Measurements from ENCODE around the gene COX14.
A peak's percentile ranks its signal among the peaks of the same experiment; 100 is the strongest.
"Not testable (repeated sequence)": the region's sequence is repeated elsewhere in the genome, so short reads cannot be mapped to it uniquely, and the experiment has no call there.

The COX14 gene
- total RNA-seq = 6.8 to 26.0 (median 18.6) reads per million in 17 experiments

DNA sequence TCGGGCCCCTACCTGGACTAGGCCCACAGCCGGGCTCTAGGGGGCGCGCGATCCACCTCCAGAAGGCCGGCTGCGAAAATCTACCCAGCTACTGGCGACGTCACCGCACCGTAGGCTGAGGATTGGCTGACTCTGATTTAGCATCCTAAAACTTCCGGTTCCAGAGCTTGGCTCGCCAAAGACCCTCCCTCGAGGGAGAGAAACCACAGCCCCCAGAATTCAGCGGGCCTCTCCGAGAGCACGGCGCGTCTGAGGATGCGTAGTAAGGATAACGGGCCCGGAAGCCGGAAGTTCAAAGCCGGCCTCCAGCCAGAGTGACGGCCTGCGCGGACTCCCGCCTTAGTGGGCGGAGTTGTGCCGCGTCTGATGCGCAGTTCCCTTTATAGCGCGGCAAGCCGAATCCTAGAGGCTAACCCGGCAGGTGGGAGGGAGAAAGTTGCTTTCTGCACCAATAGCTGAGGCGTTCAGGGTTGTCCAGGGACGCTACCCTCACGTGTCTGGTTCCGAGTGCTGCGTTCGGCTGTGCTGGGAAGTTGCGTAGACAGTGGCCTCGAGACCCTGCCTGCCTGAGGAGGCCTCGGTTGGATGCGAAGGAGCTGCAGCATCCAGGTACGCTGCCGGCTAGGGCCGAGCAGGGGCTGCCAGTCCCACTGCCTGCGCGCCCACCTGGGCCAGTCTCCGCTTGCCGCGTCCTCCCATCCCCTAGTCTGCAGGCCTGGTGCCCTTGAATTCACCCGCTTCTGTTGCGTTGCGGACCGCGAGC is at the start of gene COX14:
TSS of gene COX14 (plus strand) at position 544 of the 763 bp plus-strand sequence. CDS start 7,808 bp downstream, outside the sequence.
- peak; percentile 99 to 100 (median 100) for DNase-seq

DNA sequence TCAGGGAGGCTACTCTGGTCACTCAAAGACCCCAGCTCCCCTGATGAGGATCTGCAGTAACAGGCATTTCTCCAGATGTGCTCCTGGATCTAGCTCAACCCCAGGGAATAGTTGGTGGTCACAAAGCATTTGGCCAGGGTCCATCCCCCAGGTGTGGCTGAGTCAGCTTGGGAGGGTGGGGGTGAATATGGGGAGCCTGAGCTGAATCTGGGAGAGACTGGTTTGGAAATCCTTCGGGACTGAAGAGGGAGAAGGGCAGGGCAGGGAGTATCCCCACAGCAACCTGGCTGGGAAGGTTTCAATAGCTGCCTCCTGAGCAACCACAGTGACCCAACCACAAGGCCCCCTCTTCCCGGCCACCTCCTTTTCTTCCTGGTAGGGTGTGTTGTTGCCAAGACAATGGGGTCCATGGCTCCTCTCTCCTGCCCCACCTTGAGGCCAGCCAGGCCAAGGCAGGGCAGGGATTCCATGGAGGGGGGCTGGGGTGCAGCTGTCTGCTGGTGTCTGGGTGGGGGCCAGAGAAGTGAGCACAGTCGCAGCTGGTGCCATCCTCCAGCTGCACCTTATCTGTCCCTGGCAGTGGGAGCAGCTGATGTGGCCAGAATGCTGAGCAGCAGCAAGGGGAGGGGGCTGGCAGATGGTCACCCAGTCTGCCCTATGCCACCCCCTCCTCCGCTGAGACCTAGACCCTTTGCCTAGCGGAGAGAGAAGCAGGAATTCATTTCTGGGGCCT is 49.1 kb upstream of the COX14 start:
- DNase-seq = no peak

DNA sequence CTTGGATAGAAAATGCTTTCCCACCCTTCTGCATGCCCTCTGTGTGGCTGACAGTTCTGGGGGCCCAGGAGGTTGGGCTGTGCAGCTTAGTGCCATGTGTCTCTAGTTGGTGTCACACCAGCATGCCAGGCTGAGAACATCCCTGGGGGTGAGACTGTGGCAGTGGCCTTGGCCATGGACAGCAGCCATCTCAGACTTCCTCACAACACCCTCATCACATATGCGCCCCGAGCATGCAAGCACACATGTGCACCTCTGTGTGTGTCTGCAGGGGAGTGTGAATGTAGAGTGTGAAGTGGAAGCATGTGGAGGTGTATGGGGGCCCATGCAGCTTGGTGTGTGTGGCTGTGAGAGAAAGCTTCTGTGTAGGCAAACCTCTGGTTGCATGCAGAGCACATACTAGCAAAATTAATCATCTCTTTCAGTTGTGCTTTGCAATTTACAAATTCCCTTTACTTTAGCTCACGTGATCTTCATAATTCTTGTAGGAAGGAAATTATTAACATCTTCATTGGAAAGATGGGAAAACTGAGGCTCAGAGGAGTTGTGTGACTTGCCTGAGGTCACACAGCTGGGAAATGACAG is 46.2 kb upstream of the COX14 start:
- no peak for DNase-seq

DNA sequence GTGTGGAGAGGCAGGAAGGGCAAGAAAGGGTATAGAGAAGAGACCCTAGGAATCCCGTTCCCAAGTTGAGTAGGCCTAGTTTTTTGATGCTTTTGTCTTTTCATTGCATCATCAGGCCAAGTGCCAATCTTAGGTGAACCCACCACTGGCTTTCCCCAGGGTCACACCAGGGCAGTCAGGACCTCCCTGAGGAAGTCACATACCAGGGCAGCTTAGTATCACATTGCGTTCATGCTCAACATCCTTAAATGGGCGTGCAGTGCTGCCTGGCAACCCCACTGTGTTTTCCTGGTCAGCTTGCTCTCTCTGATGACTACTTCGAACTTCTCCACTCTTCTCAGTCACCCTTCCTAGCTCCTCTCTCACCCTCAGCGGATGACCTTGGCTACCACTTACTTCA is 45.6 kb upstream of the COX14 start:
- peak; percentile 74 to 89 (median 82) for DNase-seq

DNA sequence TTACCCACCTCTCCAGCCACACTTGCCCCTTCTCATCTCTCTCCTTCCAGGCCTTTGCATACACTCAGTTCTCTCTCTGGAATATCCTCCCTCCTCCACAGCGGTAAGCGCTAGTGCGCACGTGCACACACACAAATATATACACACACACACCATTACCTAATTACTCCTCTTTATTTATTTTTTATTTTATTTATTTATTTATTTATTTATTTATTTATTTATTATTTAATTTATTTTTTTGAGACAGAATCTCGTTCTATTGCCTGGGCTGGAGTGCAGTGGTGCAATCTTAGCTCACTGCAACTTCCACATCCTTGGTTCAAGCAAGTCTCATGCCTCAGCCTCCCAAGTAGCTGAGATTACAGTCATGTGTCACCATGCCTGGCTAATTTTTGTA is 43.0 kb upstream of the COX14 start:
- no peak for DNase-seq

DNA sequence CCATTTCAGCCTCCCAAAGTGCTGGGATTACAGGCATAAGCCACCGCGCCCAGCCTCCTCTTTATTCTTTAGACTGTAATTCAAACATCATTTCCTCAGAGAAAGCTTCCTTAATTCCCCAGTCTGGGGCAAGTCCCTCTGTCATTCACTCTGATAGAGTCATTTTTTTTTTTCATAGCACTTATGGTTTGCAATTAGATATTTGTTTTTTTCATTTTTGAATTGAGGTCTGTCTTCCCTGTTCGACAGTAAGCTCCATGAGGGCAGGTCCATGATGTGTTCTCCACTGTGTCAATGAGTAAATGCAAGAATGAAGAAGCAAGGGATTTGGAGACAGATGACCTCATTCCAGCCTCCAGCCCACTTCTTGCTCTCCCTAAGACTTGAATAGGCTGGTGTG is 42.5 kb upstream of the COX14 start:
- peak in 3 of 4 experiments; percentile 21 to 48 (median 43) for DNase-seq

DNA sequence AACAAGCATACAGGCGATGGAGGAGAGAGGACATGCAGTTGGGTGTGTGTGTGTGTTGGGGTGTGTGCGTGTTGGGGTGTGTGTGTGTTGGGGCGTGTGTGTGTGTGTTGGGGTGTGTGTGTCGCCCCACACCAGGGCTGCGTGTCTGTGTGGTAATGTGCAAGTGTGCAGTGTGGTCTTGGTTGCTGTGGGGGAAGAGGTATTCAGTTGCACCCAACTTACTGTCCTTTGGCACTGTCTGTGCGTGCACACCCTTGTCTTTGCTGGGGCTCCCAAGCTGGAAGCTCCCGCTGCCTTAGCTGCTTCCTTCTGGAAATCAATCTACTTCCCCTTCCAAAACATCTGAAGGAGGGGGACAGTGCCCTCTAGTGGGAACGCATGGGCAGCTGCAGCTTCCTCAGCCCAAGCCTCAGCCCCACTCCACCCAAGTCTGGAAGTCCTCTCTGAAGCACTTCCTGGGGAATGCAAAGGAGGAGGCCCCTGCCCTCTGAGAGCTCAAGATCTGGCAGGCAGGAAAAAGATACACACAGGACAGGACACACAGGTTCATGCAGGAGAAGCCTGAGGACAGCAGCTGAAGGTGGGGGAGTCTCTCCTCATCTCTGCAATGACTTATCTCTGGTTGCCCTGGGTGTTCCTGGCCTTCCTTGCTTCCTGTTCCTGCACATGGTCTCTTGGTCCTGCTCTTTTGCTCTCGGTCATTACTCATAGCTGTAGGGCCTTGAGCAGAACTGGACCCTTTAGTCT is 41.5 kb upstream of the COX14 start:
- peak; percentile 87 to 93 (median 90) for DNase-seq

DNA sequence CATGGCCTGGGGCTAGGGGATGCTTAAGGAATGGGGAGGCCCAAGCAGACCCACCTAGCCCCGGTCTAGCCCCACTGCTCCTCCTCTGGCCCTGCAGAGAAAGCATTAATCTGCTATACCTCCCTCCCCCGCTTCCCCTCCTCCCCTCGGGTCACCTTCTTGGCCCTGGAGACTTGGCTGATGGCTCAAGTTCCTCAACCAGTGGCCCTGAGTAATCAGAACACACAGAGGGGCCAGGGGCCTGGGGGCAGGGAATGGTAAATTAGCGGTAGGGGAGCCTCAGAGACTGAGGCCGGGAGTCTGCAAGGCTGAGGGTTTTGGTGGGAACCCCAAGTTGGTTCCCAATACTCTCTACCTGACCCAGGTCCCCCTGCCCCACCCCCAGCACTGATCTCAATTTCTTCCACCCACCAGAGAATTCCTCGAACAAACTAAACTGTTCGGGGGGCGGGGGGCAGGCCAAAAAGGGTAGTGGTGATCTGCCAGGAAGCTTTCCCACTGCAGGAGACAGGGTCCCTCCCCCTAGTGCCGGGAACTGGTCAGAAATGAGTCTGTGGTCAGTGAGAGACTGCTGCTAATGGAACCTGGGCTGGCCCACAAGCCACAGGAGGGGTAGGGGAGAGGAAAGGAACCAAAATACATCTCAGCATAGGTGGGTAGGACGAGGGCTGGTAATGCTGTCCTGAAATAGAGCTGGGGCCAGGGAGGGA is 39.7 kb upstream of the COX14 start:
- no peak for DNase-seq

DNA sequence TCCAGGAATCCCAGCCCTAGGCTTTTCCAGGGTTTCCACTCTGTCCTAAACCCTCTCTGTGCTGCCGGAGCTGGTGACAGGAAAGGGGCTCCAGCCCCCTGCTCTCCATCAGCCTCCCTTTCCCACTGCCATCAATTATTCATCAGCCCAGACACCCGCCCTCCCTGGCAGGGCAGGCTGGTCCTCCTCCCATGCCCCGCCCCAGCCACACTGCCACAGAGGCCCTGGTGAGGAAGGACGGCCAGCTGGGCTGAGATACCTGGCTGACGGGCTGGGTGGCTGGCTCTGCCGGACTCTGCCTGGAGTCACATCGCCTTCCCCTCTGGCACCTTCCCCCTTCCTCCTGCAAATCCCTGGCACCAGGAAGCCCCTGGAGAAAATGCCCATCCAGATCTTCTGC is 38.8 kb upstream of the COX14 start:
- DNase-seq = no peak

DNA sequence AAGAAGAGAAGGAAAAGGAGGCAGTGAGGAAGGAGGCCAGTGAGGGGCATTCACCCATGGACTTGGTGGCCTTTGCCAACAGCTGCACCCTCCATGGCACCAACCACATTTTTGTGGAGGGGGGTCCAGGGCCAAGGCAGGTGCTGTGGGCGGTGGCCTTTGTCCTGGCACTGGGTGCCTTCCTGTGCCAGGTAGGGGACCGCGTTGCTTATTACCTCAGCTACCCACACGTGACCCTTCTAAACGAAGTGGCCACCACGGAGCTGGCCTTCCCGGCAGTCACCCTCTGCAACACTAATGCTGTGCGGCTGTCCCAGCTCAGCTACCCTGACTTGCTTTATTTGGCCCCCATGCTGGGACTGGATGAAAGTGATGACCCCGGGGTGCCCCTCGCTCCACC is 38.3 kb upstream of the COX14 start:
- DNase-seq = no peak

DNA sequence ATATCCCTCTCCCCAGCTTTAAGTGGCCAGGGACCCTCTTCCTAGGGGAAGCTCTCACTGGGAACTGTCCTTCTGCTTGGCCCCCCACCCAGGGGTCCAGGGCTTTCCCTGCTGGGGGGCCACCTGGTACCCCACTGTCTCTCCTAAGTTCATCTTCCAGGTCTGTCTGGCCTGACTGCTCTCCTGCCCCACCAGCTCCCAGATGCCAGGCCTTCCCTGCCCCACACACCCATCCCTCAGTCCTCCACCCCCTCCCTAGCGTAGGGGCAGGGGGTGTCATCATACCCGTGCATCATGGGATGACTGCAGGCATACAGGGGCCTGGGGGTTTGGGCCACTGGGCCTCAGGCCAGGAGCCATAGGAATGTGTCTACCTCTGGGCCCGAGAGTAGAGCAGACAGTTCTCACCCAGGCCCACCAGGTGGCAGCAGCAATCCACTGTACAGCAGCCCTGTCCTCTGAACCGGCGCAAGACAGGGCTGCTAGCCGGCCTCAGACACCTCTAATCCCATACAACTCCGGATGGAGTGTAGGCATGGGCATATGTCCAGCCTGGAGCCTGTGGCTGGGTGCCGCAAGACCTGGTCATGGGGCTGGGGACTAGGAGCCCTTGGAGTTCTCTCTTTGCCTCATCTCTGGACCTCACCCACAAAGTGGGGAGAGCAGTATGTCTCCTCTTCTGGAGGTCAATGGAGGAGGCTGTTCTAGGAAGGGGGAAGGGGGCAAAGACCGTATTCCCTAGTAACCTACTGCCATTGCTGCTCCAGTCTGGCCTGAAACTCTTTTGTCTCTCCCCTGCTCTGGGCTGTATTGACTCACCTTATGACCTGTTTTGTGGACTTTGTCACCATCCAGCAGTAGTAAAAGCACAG is 36.9 kb upstream of the COX14 start:
- DNase-seq = peak; percentile 85 to 91 (median 89)

DNA sequence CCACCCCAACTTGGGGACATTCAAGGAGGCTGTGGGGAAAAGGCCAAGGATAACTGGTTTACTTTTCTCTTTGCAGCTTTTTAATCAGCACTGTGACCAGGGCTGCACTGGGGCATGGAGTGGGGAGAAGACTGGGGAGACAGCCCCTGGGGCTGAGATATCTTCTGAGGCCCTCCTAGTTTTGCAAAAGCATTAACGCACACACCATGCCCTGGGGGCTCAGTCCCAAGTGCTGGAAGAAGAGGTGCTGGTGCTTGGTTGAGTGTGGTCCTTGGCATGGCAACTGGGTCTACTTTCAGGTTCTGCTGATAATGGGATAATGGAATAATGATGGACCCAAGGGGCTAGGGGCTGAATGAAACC is 36.2 kb upstream of the COX14 start:
- no peak for DNase-seq

DNA sequence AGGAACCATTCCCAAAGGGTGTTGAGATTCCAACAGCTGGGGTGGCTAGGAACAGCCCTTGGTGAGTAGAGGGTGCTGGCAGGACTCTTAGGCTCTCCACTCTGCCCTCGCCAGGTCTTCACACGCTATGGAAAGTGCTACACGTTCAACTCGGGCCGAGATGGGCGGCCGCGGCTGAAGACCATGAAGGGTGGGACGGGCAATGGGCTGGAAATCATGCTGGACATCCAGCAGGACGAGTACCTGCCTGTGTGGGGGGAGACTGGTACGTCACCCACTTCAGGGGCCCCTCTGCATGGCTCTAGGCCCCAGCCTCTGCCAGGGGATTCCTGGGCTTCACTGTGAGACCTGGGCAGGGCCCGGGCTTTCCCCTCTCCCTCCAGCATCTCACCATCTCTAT is 34.9 kb upstream of the COX14 start:
- DNase-seq = no peak

DNA sequence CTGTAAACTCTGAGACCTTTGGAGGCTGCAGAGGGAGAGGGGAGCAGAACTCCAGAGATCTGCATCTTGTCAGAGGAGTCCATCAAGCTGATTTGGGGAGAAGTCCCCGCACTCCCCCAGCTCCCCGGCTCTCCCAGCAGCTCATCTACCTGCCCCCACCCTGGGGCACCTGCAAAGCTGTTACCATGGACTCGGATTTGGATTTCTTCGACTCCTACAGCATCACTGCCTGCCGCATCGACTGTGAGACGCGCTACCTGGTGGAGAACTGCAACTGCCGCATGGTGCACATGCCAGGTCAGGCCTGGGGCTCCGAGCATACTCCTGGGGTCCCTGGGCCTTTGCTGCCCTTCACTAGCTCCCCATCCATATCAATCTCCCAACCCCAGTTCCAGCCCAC is 33.8 kb upstream of the COX14 start:
- DNase-seq = no peak

DNA sequence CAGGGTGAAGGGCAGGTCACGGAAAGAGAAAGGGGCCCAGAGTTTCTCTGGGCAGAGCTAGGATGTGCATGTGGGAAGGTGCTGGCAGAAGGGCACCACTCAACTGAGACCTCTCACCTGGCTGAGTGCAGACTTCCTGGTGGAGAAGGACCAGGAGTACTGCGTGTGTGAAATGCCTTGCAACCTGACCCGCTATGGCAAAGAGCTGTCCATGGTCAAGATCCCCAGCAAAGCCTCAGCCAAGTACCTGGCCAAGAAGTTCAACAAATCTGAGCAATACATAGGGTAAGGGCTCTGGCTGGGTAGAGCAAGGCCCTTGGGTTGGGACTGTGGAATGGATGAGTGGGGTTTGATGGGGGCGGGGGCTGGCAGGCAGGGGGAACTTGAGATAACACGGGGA is 32.3 kb upstream of the COX14 start:
- no peak for DNase-seq

DNA sequence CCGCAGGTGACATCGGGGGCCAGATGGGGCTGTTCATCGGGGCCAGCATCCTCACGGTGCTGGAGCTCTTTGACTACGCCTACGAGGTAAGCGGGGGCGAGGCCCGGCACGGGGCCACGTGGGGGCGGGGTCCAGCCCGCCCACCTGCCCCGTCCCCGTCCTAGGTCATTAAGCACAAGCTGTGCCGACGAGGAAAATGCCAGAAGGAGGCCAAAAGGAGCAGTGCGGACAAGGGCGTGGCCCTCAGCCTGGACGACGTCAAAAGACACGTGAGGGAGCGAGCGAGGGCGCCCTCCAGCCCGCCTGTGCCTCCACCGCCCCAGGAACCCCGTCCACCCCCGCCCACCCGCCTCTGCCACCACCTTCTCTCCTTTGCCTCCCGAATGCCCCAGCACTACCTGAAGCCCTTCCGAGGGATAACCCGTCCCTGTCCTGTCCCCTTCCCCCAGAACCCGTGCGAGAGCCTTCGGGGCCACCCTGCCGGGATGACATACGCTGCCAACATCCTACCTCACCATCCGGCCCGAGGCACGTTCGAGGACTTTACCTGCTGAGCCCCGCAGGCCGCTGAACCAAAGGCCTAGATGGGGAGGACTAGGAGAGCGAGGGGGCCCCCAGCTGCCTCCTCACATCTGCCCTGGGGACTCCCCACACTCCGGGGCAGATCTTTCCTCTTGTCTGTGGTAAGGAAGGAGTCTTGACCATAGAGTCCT is 30.8 kb upstream of the COX14 start:
- DNase-seq = no peak

DNA sequence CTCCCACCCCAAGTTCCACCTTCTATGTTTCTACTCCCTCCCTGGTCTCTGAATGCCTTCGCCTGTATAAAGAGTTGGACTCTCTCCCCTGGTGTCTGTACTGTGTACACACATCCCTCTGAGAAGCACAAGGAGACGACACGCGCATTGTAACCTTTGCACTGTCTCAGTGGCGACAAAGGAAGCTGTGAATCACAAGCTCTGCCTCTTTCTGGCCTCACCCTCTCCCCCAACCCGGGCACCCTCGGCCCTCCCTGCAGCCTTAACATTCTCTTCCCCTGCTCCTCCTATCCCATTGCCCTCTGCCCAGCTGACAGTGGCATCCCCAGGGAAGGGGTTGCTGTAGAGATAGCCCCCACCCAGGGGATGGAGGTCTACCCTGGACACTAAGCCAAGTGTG is 29.4 kb upstream of the COX14 start:
- DNase-seq = no peak

DNA sequence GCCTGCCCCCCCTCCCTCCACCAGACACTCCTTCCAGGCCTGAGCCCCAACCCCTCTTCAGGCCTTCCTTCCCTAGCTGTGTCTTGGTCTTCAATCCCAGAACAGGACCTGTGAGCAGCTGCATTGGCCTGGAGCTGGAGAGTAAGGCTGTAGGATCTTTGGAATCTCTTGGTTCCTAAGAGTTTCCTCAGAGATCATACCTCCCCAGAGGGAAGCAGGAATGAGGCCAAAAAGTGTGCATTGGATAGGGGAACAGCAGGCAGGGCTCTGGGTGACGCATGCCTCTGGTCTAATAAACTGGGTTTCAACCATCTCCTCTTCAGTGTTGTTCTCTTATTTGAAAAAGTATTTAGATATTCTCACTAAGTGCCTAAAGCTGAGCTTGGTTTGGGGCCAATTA is 28.7 kb upstream of the COX14 start:
- DNase-seq = no peak

DNA sequence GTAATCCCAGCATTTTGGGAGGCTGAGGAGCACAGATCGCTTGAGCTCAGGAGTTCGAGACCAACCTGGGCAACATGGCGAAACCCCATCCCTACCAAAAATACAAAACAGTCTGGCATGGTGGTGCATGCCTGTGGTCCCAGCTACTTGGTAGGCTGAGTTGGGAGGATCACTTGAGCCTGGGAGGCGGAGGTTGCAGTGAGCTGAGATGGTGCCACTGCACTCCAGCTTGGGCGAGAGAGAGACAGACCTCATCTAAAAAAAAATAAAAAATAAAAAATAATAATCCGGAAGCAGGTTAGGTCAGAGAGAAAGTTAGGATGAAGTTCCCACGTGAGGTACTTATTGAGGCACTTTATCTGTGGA is 27.6 kb upstream of the COX14 start:
- not testable (repeated sequence) for DNase-seq

DNA sequence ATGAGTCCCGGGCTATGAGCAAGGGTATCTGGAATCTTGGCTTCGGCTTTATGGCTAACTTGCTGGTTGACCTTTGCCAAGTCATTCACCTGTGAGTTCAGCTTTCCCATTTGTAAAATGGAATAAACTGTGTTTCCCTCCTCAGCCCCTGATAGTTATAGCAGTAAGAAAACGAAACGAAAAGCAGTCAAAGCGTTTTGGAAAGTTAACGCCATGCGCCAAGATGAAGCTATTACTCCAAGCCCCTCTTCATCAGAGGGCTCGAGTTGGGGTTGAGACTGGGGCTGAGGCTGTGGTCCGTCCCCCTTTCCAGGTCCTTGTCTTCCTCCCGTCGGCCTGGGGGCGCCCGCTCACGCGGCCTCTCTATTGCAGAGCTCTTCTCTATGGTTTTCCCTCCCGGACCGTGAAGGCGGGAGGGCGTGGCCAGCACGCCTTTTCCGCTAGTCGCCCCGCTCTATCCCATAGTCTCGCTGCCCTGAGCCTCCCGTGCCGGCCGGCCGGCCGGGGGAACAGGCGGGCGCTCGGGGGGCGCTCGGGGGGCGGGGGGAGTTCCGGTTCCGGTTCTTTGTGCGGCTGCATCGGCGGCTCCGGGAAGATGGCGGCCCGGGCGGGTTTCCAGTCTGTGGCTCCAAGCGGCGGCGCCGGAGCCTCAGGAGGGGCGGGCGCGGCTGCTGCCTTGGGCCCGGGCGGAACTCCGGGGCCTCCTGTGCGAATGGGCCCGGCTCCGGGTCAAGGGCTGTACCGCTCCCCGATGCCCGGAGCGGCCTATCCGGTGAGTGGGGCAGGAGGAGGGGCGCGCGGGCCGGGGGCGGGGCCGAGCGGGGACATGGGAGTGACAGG is 27.0 kb upstream of the COX14 start, which contains the start of gene SMARCD1:
TSS of gene SMARCD1 (plus strand) at position 568 of the 840 bp plus-strand sequence. CDS start at position 596, 28 bp downstream.
- peak; percentile 85 to 95 (median 92) for DNase-seq

Data from suppressor macrophage (primary cell).